SK-N-MC (cell line): ENCODE results near the gene RPL37A.

Source experiments
- EZH2 ChIP-seq: fragments of 200-600 bp; sonication (generic); IDR thresholded peaks from one replicate; pipeline ENCODE4 v1.6.1; 2017; ENCODE audit warnings: antibody characterized with exemption
- POLR2AphosphoS5 ChIP-seq: IDR thresholded peaks from 2 replicates; pipeline ENCODE4 v1.6.1; 2012; ENCODE audit warnings: mild to moderate bottlenecking, low read depth, low read length, borderline replicate concordance

GRCh38 chr2:216538538-216538937 lies 39.9 kb downstream of the RPL37A start:
- TF ChIP-seq EZH2 (no peak), POLR2AphosphoS5 (no peak)
